Mesenchymal stem cell (in vitro differentiated cells and primary cell): ENCODE measurements around the gene CCDC47.
A peak's percentile ranks its signal among the peaks of the same experiment; 100 is the strongest.

ENCODE experiments used
- DNase-seq: peaks from one replicate; pipeline ENCODE4 v3.0.0-alpha.2; 2013
- H2AFZ ChIP-seq: one replicate; pipeline ENCODE4 v1.6.1; 2013; ENCODE audit warnings: low read depth, mild to moderate bottlenecking, control low read depth, inconsistent platforms, low read length, moderate library complexity
- H2AK5ac ChIP-seq: 2 replicates; pipeline ENCODE4 v1.6.1; 2013; ENCODE audit warnings: low read length, moderate library complexity, mild to moderate bottlenecking, inconsistent platforms; ENCODE audit not compliant: severe bottlenecking
- H2BK120ac ChIP-seq: one replicate; pipeline ENCODE4 v1.6.1; 2013; ENCODE audit warnings: low read depth, mild to moderate bottlenecking, inconsistent platforms, low read length, moderate library complexity
- H2BK12ac ChIP-seq, 2 experiments: one replicate each; pipeline ENCODE4 v1.6.1; 2013; ENCODE audit warnings: inconsistent platforms in 2 of 2, low read length in 2 of 2, mild to moderate bottlenecking in 2 of 2, moderate library complexity in 2 of 2, control low read depth in 1 of 2
- H2BK15ac ChIP-seq: one replicate; pipeline ENCODE4 v1.6.1; 2013; ENCODE audit warnings: mild to moderate bottlenecking, low read depth, inconsistent platforms; ENCODE audit not compliant: poor library complexity, severe bottlenecking
- H2BK5ac ChIP-seq: 2 replicates; pipeline ENCODE4 v1.6.1; 2013; ENCODE audit warnings: low read depth, mild to moderate bottlenecking, low read length, control low read depth, inconsistent platforms; ENCODE audit not compliant: poor library complexity, severe bottlenecking
- H3K14ac ChIP-seq, 2 experiments: one replicate each; pipeline ENCODE4 v1.6.1; 2013; ENCODE audit warnings: inconsistent platforms in 2 of 2, low read length in 2 of 2, control low read depth in 1 of 2, mild to moderate bottlenecking in 1 of 2, moderate library complexity in 1 of 2
- H3K18ac ChIP-seq, 2 experiments: one replicate each; pipeline ENCODE4 v1.6.1; 2013; ENCODE audit warnings: inconsistent platforms in 2 of 2, low read length in 2 of 2, control low read depth in 1 of 2, low read depth in 1 of 2, mild to moderate bottlenecking in 1 of 2
- H3K23ac ChIP-seq, 2 experiments: one replicate each; pipeline ENCODE4 v1.6.1; 2013; ENCODE audit warnings: inconsistent platforms in 2 of 2, low read length in 2 of 2, mild to moderate bottlenecking in 2 of 2, moderate library complexity in 2 of 2, control low read depth in 1 of 2
- H3K27ac ChIP-seq: 2 replicates; pipeline ENCODE4 v1.5.1; 2013; ENCODE audit warnings: mild to moderate bottlenecking, moderate library complexity, low read length, control low read depth, inconsistent platforms; ENCODE audit not compliant: poor library complexity, severe bottlenecking
- H3K27me3 ChIP-seq, 2 experiments: 2 replicates each; pipeline versions ENCODE4 v1.6.1 to v1.7.0; 2013; ENCODE audit warnings: low read length in 2 of 2, mild to moderate bottlenecking in 2 of 2, moderate library complexity in 2 of 2, control low read depth in 1 of 2, inconsistent platforms in 1 of 2; ENCODE audit not compliant: control insufficient read depth in 1 of 2, insufficient read depth in 1 of 2
- H3K36me3 ChIP-seq, 2 experiments: 2 replicates each; pipeline versions ENCODE4 v1.6.1 to v1.7.0; 2013; ENCODE audit warnings: low read length in 2 of 2, control low read depth in 1 of 2, inconsistent platforms in 1 of 2, low read depth in 1 of 2, mild to moderate bottlenecking in 1 of 2; ENCODE audit not compliant: insufficient read depth in 2 of 2, control insufficient read depth in 1 of 2
- H3K4ac ChIP-seq, 2 experiments: one replicate each; pipeline ENCODE4 v1.6.1; 2013; ENCODE audit warnings: inconsistent platforms in 2 of 2, low read length in 2 of 2, mild to moderate bottlenecking in 2 of 2, moderate library complexity in 2 of 2, control low read depth in 1 of 2, low read depth in 1 of 2
- H3K4me1 ChIP-seq: 2 replicates; pipeline ENCODE4 v1.6.1; 2013; ENCODE audit warnings: low read depth, low read length, control low read depth; ENCODE audit not compliant: control insufficient read depth, insufficient read depth
- H3K4me2 ChIP-seq: 2 replicates; pipeline ENCODE4 v1.6.1; 2013; ENCODE audit warnings: low read length, mild to moderate bottlenecking, inconsistent platforms; ENCODE audit not compliant: poor library complexity, severe bottlenecking
- H3K4me3 ChIP-seq, 2 experiments: 2 replicates each; pipeline versions ENCODE4 v1.5.1 to v1.7.0; 2013; ENCODE audit warnings: low read length in 2 of 2, mild to moderate bottlenecking in 2 of 2, control low read depth in 1 of 2, low read depth in 1 of 2; ENCODE audit not compliant: insufficient read depth in 1 of 2
- H3K79me1 ChIP-seq: replicated peaks from 2 replicates; pipeline ENCODE4 v1.6.1; 2013; ENCODE audit warnings: mild to moderate bottlenecking, control low read depth, low read length, inconsistent platforms; ENCODE audit not compliant: poor library complexity, severe bottlenecking
- H3K9ac ChIP-seq: 2 replicates; pipeline ENCODE4 v1.7.0; 2013; ENCODE audit warnings: mild to moderate bottlenecking, low read length, moderate library complexity
- H3K9me3 ChIP-seq: 2 replicates; pipeline ENCODE4 v1.7.0; 2013; ENCODE audit warnings: mild to moderate bottlenecking, low read length; ENCODE audit not compliant: control insufficient read depth
- H4K8ac ChIP-seq: one replicate; pipeline ENCODE4 v1.6.1; 2013; ENCODE audit warnings: inconsistent platforms, mild to moderate bottlenecking, low read length, moderate library complexity
- H4K91ac ChIP-seq: one replicate; pipeline ENCODE4 v1.6.1; 2013; ENCODE audit warnings: mild to moderate bottlenecking, low read length, inconsistent platforms
- WGBS: methylation state at CpG from one replicate; pipeline ENCODE4 v1.1.7; 2013; ENCODE audit warnings: mixed read lengths; 5-methylcytosine and 5-hydroxymethylcytosine counted together

The CCDC47 gene

DNA sequence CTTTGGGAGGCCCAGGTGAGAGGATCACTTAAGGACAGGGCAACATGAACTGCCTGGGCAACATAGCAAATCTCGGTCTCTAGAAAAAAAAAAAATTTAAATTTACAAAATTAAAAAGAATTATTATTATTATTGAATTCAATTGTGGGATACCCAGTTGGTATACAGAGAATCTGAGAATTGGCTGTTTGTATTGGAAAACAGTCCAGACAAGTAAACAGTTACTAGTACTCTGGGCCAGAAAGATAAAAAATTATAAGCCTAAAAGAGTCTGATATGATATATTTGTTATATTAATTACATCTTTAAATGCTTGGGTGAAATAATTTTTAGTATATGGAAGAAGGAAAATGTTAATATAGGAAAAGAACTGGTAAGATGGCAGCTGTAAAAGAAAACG, 15.0 kb downstream of the CCDC47 start:
- no peak overlapping the region for H3K27ac ChIP-seq
- no peaks in the 10 kb centered on the region for H3K27me3 ChIP-seq
- H3K4me2 ChIP-seq: no peak overlapping the region
- H4K8ac ChIP-seq: no peak overlapping the region
- no peak for DNase-seq
- H2BK5ac ChIP-seq: no peak overlapping the region
- peaks cover 21% of the 10 kb centered on the region for H3K79me1 ChIP-seq
- no peak overlapping the region for H2BK120ac ChIP-seq
- no peak overlapping the region for H2AK5ac ChIP-seq
- H2BK12ac ChIP-seq: no peak overlapping the region
- no peak overlapping the region for H3K4me3 ChIP-seq
- H3K14ac ChIP-seq: no peak overlapping the region
- H3K23ac ChIP-seq: no peak overlapping the region
- H3K9ac ChIP-seq: no peak overlapping the region
- no peak overlapping the region for H3K18ac ChIP-seq
- H3K9me3 ChIP-seq: no peaks in the 10 kb centered on the region
- H3K4ac ChIP-seq: no peak overlapping the region
- peaks cover 33 to 87% of the 10 kb centered on the region in 2 experiments for H3K36me3 ChIP-seq
- WGBS: no CpG with 5 or more reads among the region's 2 CpGs
- no peaks in the 10 kb centered on the region for H3K4me1 ChIP-seq
- no peak overlapping the region for H4K91ac ChIP-seq
- no peak overlapping the region for H2BK15ac ChIP-seq
- no peak overlapping the region for H2AFZ ChIP-seq

DNA sequence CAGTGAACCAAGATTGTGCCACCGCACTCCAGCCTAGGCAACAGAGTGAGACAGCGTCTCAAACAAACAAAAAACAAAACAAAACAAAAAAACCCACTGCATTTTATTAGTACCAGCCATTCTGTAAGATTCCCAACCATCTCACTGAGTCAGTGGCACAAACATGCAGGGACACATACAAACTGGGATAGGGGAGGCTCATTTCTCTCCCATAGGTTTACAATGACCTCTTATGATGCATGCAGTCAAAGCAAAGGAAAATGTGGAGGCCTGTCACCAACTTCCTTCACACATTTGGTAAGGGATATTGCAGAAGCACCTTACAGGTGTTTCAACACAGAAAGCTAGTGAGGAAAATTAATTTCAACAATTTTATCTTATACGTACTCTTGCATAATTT, 19.4 kb downstream of the CCDC47 start:
- Histone ChIP-seq H3K4ac (no peak overlapping the region), H4K8ac (no peak overlapping the region), H3K36me3 (peaks cover 33 to 89% of the 10 kb centered on the region in 2 experiments), H3K23ac (no peak overlapping the region), H3K9ac (no peak overlapping the region), H2BK15ac (no peak overlapping the region), H3K27me3 (no peaks in the 10 kb centered on the region), H2BK5ac (no peak overlapping the region), H2AK5ac (no peak overlapping the region), H3K18ac (no peak overlapping the region), H4K91ac (no peak overlapping the region), H2BK120ac (no peak overlapping the region), H2BK12ac (no peak overlapping the region), H2AFZ (no peak overlapping the region), H3K14ac (no peak overlapping the region), H3K79me1 (peaks cover 18% of the 10 kb centered on the region), H3K4me2 (no peak overlapping the region), H3K4me3 (no peak overlapping the region), H3K4me1 (no peaks in the 10 kb centered on the region), H3K9me3 (no peaks in the 10 kb centered on the region), H3K27ac (no peak overlapping the region)
- WGBS: 84% methylated on average over 2 of the region's 3 CpGs
- no peak for DNase-seq

DNA sequence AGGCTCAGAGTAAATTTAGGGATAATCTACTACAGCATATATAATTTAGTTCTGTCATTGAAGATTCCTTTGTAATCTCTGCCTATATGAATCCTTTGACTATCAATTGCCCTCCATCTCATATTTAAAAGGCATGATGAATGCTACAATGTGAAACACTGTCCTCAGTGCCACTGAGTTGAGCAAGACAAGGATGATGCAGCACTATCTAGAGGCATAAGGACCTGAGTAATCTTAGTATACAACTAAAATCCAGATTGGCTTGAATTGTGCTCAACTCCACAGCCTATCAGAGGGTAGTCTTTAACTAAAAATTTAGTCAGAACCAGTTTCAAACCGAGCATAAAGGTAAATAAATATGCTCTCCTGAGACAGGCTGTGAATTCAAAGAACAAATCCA, 20.2 kb downstream of the CCDC47 start:
- Histone ChIP-seq H2AK5ac (no peak overlapping the region), H2BK5ac (no peak overlapping the region), H3K4me2 (no peak overlapping the region), H3K27ac (no peak overlapping the region), H2AFZ (no peak overlapping the region), H3K4me1 (no peaks in the 10 kb centered on the region), H3K79me1 (peaks cover 21% of the 10 kb centered on the region), H4K91ac (no peak overlapping the region), H3K18ac (no peak overlapping the region), H3K23ac (no peak overlapping the region), H3K27me3 (no peaks in the 10 kb centered on the region), H3K14ac (no peak overlapping the region), H4K8ac (no peak overlapping the region), H2BK12ac (no peak overlapping the region), H2BK120ac (no peak overlapping the region), H2BK15ac (no peak overlapping the region), H3K9me3 (no peaks in the 10 kb centered on the region), H3K9ac (peak overlapping the region; percentile 25), H3K36me3 (peaks cover 37 to 89% of the 10 kb centered on the region in 2 experiments), H3K4me3 (no peak overlapping the region), H3K4ac (no peak overlapping the region)
- no peak for DNase-seq
- WGBS: no CpG with 5 or more reads among the region's 1 CpG

DNA sequence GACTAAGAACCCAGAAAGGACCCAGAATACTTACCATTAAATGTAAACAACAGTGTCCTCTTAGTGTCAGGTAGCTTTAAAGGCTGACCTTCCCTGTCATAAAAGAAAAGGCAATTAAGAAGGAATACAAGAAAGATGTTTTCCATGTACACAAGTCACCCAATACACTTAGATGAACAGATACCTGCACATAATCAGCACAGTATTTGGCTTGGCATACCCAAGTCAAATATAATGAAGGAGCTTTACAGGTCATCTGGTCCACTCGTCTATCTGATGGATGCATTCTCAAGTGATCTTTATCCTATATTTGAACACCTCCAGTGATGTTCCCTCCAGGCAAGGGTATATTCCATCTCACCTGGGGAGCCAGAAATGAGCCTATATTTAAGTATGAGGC, 20.7 kb downstream of the CCDC47 start:
- Histone ChIP-seq H3K4ac (no peak overlapping the region), H2AFZ (no peak overlapping the region), H2AK5ac (no peak overlapping the region), H3K79me1 (peaks cover 16% of the 10 kb centered on the region), H3K27me3 (no peaks in the 10 kb centered on the region), H3K14ac (no peak overlapping the region), H2BK5ac (no peak overlapping the region), H4K91ac (no peak overlapping the region), H3K23ac (no peak overlapping the region), H3K27ac (no peak overlapping the region), H3K4me2 (no peak overlapping the region), H2BK120ac (no peak overlapping the region), H4K8ac (no peak overlapping the region), H3K9ac (peak overlapping the region; percentile 25), H2BK15ac (no peak overlapping the region), H3K36me3 (peaks cover 35 to 89% of the 10 kb centered on the region in 2 experiments), H3K4me1 (no peaks in the 10 kb centered on the region), H3K18ac (no peak overlapping the region), H3K4me3 (no peak overlapping the region), H2BK12ac (no peak overlapping the region), H3K9me3 (no peaks in the 10 kb centered on the region)
- WGBS: 91% methylated on average over 1 of the region's 1 CpG
- no peak for DNase-seq
